Dedifferentiated amniotic fluid mesenchymal stem cell (primary cell): ENCODE measurements around the gene UTP11.

ENCODE experiments used
- DNase-seq: peaks from one replicate; pipeline ENCODE4 v3.0.0-alpha.2; 2016; ENCODE audit errors: extremely low spot score

The UTP11 gene

GRCh38 chr1:38071312-38072256 lies 59.0 kb downstream of the UTP11 start:
- DNase-seq: no peak

DNA sequence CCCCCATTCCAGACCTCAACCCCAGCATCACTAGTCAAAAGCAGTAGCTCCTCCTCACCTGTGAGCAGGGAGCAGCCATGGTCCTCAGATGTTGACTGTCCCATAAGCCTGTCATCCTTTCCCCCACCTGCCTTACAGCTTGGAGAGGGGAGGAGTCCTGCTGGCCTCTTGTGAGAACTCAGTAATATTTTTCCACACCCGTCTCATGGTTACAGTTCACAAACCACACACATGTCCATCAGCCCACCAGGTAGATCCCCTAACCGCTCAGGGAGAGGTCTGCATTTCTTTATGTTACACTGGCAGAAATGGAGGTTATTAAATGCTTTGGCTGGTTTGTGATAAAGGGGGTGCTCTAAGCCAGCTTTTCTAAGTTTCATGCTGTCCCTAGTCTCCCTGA lies 60.3 kb downstream of the UTP11 start:
- DNase-seq: no peak

DNA sequence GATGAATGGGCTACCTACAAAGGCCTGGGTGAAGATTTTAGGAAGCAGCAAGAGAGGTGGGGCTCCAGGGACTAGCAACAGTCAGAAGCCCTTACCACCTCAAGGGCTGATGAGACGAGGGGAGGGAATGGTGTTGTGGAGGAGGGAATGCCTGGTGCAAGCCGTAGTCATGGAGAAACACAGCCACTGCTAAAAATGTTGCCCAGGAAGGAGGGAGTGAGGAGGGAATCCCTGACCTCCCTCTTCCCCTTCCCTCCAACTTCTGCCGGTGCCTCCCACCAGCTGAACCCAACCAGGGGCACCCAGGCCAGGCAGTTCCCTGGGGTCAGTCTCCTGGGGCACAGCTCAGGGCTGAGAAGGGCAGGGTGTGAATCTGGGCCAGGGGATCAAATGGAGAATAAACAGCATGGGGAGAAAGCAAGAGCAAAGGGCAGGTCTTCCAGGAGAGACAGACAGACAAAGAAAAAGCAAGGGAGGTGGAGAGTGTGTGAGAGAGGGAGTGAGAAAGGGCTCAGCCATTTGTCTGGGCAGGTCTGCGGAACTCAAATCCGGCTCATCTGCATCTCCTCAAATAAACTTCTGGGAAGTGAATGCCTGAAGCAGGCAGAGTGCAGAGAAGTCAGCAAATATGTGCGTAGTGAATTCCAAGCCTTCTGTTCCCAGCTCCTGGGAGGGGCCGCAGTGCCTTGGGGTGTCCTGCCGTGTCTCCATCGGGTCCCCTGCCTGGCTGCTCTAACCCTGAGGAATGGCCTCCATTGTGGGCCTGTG lies 61.2 kb downstream of the UTP11 start:
- no peak for DNase-seq

DNA sequence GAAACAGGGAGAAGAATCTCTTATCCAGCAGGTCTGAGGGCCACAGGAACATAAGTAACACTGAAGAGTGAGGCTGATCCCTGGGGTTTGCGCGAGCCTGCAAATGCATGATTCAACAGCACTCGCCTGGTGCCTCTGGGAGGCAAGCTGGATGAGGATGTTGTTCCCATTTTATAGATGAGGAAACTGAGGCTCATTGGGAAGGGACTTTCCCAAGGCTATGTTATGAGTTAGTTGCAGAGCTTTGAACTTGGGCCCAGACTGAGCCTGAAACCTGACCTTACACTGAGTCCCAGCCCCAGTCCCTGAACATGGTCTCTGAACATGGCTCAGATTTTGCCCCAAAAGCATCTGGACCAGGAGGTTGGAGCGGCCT lies 61.8 kb downstream of the UTP11 start:
- no peak for DNase-seq
